Activated CD4-positive, CD25-positive, alpha-beta regulatory T cell treated with anti-CD3 and anti-CD28 coated beads, Interleukin-2, amount 50 U/mL, for 24 hours (primary cell): ENCODE measurements around the gene PWWP2B.

ENCODE experiments used
- ATAC-seq, 2 donors: fragments of 150-1000 bp; cut with Tn5 transposase; one replicate each; pipeline ENCODE4 v1.10.0; 2021; ENCODE audit warnings: mild to moderate bottlenecking in 1 of 2, moderate library complexity in 1 of 2

Gene PWWP2B

DNA sequence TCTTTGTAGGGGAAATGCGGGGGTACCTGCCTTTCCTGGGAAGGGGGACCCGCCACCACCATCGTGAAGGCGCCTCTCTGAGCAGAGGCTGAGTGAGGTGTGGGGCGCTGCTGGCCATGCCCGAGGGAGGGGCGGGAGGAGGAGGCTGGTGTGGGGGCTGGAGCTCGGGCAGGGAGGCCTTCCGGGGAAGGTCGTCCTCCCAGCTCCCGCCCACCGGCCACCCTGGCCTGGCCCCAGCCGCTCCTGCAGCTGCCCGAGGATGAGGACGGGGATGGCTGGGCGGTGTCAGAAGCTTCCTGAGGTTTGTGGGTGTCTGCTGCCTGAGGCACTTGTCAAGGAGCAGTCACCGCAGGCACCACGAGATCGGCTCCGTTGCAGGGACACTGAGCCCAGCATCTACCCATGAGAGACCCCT, 11.4 kb downstream of the PWWP2B start:
- ATAC-seq: no peak

- ATAC-seq: no peak
Measured at GRCh38 chr10:132408823-132409666, 12.0 kb downstream of the PWWP2B start.

- ATAC-seq: no peak
Measured at GRCh38 chr10:132409667-132410028, 12.6 kb downstream of the PWWP2B start.

DNA sequence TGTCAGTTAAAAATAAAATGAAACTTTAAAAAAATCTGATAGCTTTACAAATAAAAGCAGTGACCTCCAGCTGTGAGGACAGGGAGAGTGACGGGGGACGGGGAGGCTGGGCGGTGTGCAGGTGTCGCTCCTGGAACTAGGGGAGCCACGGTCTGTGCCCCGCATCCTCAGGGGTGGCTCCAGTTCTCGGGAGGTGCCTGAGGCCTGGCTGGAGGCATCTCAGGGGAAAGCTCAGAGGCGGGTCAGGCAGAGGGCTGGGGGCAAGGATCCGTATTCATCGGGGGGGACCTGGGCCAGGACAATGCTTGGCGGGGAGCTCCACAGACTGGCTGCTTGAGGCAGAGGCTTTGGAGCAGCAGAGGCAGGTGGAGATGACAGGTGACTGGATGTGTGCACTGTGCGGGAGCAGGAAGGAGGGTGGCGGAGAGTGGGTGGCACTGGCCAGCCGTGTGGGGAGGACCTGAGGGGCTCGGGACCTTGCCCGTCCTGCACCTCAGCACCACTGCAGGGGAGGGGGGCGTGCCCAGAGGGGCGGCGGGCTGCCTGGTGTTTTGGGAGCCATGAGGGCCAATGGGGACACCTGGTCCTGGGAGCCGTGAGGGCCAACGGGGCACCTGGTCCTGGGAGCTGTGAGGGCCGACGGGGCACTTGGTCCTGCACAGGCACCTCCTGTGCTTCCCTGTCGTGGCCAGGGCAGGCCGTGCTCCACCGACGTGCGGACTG, 13.2 kb downstream of the PWWP2B start:
- no peak for ATAC-seq

GRCh38 chr10:132410779-132411532, 14.0 kb downstream of the PWWP2B start:
- no peak for ATAC-seq

- ATAC-seq: no peak
Measured at GRCh38 chr10:132411561-132412253, 14.7 kb downstream of the PWWP2B start.

DNA sequence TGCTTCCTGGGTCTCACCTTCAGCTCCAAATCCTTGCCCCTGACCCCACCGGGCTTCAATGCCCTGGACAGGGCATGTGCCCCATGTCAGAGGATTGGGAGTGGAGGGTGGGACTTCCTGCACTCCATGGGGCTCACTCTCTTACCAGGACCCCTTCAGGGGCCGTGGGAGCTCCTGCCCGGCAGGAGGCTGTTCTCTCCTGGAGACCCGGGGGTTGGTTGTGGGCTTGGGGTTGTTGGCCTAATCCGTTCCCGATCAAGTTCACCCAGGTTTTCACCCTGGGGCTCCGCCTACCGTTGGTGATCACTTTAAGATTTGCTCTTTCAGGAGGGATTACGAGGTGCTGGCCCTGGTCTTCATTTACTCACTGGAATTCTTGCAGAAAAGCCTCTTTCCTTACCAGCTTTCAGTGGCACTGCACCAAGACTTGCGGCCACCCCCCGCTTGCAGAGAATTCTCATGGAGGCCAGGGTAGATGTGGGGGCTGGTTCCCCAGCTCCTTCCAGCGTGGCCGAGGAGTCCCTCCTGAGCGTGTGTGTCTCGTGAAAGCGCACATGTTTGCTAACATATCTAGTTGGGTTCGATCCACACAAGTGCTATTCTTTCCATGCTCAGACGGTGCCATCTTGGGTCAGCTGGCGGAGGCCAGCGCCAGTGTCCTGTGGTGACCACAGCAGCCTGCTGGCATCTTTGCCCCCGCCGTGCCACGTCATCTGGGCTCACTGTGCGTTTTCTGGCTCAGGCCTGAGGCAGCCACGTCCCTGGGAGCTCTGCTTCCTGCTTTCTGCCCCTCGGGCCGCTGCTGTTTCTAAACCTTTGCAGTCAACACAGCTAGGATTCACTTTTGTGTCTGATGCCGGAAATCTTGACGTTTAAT, 15.6 kb downstream of the PWWP2B start:
- no peak for ATAC-seq

DNA sequence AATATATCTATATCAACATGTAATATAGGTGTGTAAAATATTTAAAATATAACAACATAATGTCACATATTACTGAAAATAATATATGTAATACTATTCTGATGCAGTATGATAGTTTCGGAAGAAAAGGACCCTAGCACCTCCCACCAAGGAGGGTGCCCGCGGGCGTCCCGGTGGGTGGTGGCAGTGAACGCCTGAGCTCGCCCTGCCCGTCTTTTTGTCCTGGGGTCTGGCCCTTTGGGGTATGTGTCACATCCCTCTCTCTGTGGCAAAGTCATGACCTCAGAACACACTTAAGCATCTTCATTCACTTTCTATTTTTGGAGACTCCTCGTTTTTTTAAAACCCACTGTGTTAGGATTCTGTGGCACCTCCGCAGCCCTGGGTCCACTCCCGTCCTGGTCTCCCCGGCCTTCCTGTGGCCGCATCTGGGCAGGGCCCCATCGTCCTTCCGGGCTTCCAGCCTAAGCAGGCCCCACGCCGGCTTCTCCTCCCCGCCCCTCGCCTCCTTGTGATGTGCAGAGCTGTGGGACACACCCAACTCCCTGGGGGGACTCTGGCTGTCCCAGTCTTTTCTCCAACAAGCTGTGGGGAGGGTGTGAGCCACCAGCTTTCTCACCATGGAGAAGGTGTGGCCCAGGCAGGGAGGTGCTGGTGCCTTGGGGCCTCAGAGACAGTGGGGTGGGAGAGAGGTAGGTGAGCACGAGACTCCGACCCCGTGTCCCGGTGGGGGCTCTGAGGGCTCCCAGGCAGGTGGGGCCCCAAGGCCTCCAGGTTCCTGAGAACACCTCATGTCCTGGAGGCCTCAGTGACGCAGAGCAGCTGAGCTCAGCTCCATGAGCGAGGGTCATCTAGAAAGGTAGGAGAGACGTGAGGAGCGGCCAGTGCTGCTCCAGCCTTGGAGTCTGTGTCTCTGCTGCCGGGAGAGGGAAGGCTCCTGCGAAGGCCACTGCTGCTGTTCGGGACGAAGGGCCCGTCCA, 16.5 kb downstream of the PWWP2B start:
- ATAC-seq: no peak

DNA sequence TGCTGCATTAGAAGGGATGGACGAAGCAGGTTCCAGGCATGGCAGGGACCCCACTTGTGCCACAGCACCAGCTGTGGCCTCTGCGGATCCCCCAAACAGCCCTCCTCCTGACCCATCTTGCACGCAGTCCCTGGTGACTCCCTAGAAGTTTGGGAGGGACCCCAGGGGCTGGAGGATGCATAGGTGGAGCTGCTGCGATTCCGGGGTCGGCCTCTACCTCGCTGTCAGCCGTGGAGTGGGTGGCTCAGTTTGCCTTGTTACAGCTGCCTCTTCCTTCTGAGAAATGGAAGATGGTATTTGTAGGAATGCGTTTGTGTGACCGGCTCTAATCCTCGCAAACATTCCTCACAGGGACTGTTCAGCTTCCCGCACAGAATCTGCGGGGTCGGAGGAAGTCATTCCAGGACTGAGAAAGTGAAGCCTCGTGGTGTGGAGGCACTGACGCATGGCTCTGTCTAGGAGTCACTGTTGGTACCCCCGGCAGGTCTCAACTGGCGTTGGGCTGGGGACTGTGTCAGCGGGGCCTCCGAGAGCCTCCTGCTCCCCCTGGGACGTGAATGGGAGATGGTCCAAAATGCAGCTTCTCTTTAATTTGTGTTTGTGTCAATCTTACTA, 17.5 kb downstream of the PWWP2B start:
- no peak for ATAC-seq

GRCh38 chr10:132415255-132415654, 18.3 kb downstream of the PWWP2B start:
- ATAC-seq: no peak

- ATAC-seq: no peak
Measured at GRCh38 chr10:132415956-132416355, 19.0 kb downstream of the PWWP2B start.

GRCh38 chr10:132416566-132417256, 19.7 kb downstream of the PWWP2B start:
- no peak for ATAC-seq

- ATAC-seq: no peak
Measured at GRCh38 chr10:132417257-132417910, 20.4 kb downstream of the PWWP2B start.

GRCh38 chr10:132417957-132418441, 21.0 kb downstream of the PWWP2B start:
- no peak for ATAC-seq

DNA sequence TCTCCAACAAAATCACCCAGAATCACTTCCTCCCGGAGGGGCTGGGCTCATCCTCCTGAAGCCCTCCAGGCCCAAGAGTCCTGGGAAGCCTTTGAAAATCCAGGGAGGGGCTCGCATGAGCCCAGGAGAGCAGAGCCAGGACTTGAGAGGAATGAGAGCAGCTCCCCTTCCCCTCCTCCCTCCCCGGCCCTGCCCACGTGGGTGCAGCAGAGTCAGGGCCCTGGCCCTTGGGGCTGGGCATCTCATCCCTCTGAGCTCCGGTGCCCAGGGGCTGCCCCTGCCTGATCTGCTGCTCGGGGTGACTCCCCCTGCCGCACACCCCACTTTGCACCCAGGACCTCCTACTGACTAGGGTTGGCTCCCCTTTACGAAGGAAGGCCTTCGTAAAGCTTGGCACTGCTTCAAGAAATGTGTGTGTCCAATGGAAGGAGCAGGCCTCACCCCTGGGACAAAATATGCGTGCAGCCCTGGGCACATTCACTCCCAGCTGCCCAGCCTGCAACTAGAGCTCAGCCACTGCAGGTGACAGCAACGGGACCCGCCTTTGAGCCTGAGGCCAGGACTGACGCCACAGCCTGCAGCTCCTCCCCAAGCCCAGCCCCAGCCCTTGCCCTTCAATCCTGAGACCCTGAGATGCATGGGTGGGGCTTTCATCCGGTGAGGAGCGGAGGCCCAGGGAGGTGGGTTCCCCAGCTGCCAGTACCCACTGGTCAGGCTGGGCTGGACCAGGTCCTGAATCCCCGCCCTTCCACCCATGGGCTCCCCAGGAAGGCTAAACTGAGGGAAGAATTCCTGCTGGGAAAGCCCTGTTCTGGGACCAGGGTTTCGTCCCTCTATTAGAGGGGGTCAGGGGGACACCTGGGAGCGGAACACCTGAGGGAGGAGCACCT, 21.8 kb downstream of the PWWP2B start:
- no peak for ATAC-seq

GRCh38 chr10:132419538-132420468, 22.8 kb downstream of the PWWP2B start:
- ATAC-seq: no peak
